ENCODE results near the gene TTC28.

DNA sequence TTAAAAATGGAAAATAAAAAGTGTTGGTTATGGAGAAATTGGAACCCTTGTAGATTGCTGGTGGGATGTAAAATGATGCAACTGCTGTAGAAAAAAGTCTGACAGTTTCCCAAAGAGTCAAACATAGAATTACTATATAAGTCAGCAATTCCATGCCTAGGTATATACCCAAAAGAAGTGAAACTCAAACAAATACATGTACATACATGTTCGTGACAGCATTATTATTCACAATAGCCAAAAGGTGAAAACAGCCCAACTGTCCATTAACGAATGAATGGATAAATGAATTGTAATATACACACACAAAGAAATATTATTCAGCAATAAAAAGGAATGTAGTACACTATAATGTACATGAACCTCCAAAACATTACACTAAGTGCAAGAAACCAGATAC, 116.0 kb downstream of the TTC28 start:
- TF ChIP-seq SUZ12 (IDR thresholded peaks at IDR 0.05; ENCODE audit: extremely low read depth, insufficient read depth, insufficient read length) (no peak), YY1 (IDR thresholded peaks at IDR 0.05; ENCODE audit: insufficient read depth, insufficient read length) (no peak)
